ENCODE data around the gene LRRN2.
"Not testable (repeated sequence)": the region's sequence is repeated elsewhere in the genome, so short reads cannot be mapped to it uniquely, and the experiment has no call there.

LRRN2 gene

GRCh38 chr1:204685236-204686006 is at the start of gene LRRN2:
TSS of gene LRRN2 (minus strand) at chr1:204685738. CDS start at chr1:204619992, 65,746 bp downstream.
- DNase-seq = no peak

GRCh38 chr1:204735042-204735441 is 49.5 kb upstream of the LRRN2 start:
- no peak for DNase-seq

GRCh38 chr1:204733869-204734596 is 48.5 kb upstream of the LRRN2 start:
- DNase-seq = no peak

GRCh38 chr1:204733289-204733688 is 47.8 kb upstream of the LRRN2 start:
- DNase-seq = no peak

GRCh38 chr1:204731985-204732575 is 46.5 kb upstream of the LRRN2 start:
- DNase-seq = no peak

GRCh38 chr1:204731509-204731908 is 46.0 kb upstream of the LRRN2 start:
- DNase-seq = no peak

- DNase-seq = no peak
Measured at GRCh38 chr1:204730826-204731459, 45.4 kb upstream of the LRRN2 start.

- no peak for DNase-seq
Measured at GRCh38 chr1:204729516-204729915, 44.0 kb upstream of the LRRN2 start.

GRCh38 chr1:204728456-204728855 is 42.9 kb upstream of the LRRN2 start:
- no peak for DNase-seq

- no peak for DNase-seq
Measured at GRCh38 chr1:204728045-204728444, 42.5 kb upstream of the LRRN2 start.

GRCh38 chr1:204727438-204727837 is 41.9 kb upstream of the LRRN2 start:
- not testable (repeated sequence) for DNase-seq

- DNase-seq = no peak
Measured at GRCh38 chr1:204726478-204726877, 40.9 kb upstream of the LRRN2 start.

- no peak for DNase-seq
Measured at GRCh38 chr1:204725821-204726448, 40.4 kb upstream of the LRRN2 start.

- DNase-seq = no peak
Measured at GRCh38 chr1:204723131-204723787, 37.7 kb upstream of the LRRN2 start.

GRCh38 chr1:204721373-204722055 is 36.0 kb upstream of the LRRN2 start:
- no peak for DNase-seq

GRCh38 chr1:204716660-204717059 is 31.1 kb upstream of the LRRN2 start:
- no peak for DNase-seq

GRCh38 chr1:204714861-204715511 is 29.4 kb upstream of the LRRN2 start:
- DNase-seq = peak; percentile 81

- no peak for DNase-seq
Measured at GRCh38 chr1:204714194-204714860, 28.8 kb upstream of the LRRN2 start.

GRCh38 chr1:204713541-204713940 is 28.0 kb upstream of the LRRN2 start:
- no peak for DNase-seq

- no peak for DNase-seq
Measured at GRCh38 chr1:204712708-204713430, 27.3 kb upstream of the LRRN2 start.

Measured in NCI-H526 treated with DMSO at 0.1 percent for 48 hours (cell line).